ENCODE results near the gene CDH2.

The CDH2 gene

DNA sequence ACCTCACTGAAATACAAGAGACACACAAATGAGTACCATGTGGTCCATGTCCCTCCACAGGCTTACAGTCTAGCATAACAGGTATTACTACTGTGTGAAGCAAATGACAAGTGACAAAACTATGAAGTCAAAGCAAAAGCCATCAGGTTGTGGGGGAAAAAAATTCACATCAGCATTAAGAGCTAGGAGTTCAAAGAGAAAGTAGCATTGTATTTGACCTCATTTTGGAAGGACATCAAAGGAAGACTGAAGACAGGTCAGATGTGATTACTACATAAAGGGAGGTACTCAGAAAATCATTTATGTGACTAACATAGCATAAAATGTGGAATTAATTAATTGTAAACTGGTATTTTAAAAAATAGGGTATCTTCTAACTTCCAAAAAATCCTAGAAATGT is 224.2 kb downstream of the CDH2 start:
- Histone ChIP-seq H3K4me2 (ENCODE audit: low read length) (no peak overlapping the region), H3K79me2 (no peaks in the 10 kb centered on the region), H3K4me1 (peaks cover 11% of the 10 kb centered on the region), H2AFZ (no peak overlapping the region), H3K36me3 (ENCODE audit: control insufficient read depth, insufficient read depth, low read length) (no peaks in the 10 kb centered on the region), H3K4me3 (ENCODE audit: low read depth, low read length) (no peak overlapping the region), H3K27me3 (ENCODE audit: control insufficient read depth, insufficient read depth, low read length) (no peaks in the 10 kb centered on the region), H3K9me3 (ENCODE audit: control insufficient read depth, low read length) (no peaks in the 10 kb centered on the region), H3K9ac (no peak overlapping the region), H3K27ac (no peak overlapping the region)
- TF ChIP-seq, protein P1, sequence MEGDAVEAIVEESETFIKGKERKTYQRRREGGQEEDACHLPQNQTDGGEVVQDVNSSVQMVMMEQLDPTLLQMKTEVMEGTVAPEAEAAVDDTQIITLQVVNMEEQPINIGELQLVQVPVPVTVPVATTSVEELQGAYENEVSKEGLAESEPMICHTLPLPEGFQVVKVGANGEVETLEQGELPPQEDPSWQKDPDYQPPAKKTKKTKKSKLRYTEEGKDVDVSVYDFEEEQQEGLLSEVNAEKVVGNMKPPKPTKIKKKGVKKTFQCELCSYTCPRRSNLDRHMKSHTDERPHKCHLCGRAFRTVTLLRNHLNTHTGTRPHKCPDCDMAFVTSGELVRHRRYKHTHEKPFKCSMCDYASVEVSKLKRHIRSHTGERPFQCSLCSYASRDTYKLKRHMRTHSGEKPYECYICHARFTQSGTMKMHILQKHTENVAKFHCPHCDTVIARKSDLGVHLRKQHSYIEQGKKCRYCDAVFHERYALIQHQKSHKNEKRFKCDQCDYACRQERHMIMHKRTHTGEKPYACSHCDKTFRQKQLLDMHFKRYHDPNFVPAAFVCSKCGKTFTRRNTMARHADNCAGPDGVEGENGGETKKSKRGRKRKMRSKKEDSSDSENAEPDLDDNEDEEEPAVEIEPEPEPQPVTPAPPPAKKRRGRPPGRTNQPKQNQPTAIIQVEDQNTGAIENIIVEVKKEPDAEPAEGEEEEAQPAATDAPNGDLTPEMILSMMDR (IDR thresholded peaks at IDR 0.05): no peak

DNA sequence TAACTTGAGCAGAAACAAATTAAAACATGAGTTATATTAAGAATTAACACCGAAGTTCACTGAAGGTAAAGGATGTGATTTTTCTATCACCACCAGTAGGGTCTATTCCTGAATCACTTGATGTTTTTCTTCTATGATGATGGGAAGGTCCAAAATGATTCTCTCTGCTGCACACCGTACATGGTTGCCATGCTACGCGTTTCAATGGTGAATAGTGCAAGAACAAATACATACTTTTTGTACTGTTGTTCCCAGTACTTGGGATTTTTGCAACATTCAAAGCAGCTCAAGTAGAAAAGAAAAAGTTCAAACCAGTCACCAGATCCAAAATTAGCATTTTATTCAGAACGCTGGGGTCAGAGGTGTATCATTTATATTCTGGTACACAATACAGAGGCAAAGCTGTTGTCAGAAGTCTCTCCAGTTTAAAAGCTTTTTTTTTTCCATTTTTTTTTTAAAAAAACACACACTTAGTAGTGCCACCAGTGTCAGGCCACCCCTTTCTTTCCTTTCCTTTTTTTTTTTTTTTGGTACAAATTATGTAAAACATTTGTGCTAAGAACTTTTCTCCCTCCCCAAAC is 226.2 kb downstream of the CDH2 start:
- no peaks in the 10 kb centered on the region for H3K36me3 ChIP-seq (ENCODE audit: control insufficient read depth, insufficient read depth, low read length)
- H3K9me3 ChIP-seq (ENCODE audit: control insufficient read depth, low read length): no peaks in the 10 kb centered on the region
- H2AFZ ChIP-seq: no peak overlapping the region
- H3K4me3 ChIP-seq (ENCODE audit: low read depth, low read length): no peak overlapping the region
- no peak overlapping the region for H3K9ac ChIP-seq
- no peak overlapping the region for H3K4me2 ChIP-seq (ENCODE audit: low read length)
- no peaks in the 10 kb centered on the region for H3K79me2 ChIP-seq
- H3K4me1 ChIP-seq: peaks cover under 1% of the 10 kb centered on the region
- H3K27me3 ChIP-seq (ENCODE audit: control insufficient read depth, insufficient read depth, low read length): no peaks in the 10 kb centered on the region
- no peak overlapping the region for H3K27ac ChIP-seq
- TF ChIP-seq, protein P1 (IDR thresholded peaks at IDR 0.05): no peak

DNA sequence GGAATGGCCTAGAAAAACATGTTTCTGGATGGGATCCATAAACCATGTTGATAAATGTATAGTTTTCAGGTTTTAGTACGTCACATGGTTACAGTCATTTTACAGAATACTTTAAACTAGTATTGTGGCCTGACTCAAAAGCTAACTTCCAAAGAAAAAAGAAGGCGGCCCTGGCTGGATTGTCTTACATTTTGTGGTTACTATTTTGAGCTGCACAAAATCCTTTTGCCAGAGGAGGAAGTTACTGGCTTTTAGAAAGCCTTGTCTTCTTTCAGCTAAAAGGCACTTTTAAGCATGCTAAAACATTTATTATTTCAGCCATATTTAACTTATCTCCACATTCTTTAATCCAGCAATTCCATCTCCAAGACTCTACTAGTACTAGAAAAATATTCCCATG is 227.9 kb downstream of the CDH2 start:
- H3K4me1 ChIP-seq: no peaks in the 10 kb centered on the region
- H3K27ac ChIP-seq: no peak overlapping the region
- TF ChIP-seq, protein P1 (IDR thresholded peaks at IDR 0.05): no peak

DNA sequence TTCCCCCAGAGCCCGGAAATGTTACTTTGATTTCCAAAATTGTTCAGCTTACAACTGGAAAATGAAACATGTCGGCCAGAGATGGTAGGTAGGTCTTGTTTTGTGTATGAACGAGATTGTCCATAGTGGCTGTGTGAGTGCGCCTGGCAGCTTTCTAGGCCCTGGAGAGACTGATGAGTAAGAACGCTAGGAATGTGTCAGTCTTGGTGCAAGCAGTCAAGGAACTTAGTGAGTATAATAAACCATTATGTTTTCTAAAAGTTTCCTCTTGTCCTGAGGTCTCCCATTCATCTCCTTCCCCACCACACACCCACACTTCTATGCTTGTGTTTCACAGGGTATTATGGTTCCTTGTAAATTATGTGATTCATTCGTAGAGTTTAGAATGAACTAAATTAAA is 234.2 kb downstream of the CDH2 start:
- Histone ChIP-seq H2AFZ (no peak overlapping the region), H3K27ac (no peak overlapping the region), H3K36me3 (ENCODE audit: control insufficient read depth, insufficient read depth, low read length) (no peaks in the 10 kb centered on the region), H3K27me3 (ENCODE audit: control insufficient read depth, insufficient read depth, low read length) (no peaks in the 10 kb centered on the region), H3K4me1 (no peaks in the 10 kb centered on the region), H3K9ac (no peak overlapping the region), H3K4me3 (ENCODE audit: low read depth, low read length) (no peak overlapping the region), H3K79me2 (no peaks in the 10 kb centered on the region), H3K4me2 (ENCODE audit: low read length) (no peak overlapping the region), H3K9me3 (ENCODE audit: control insufficient read depth, low read length) (no peaks in the 10 kb centered on the region)
- TF ChIP-seq, protein P1 (IDR thresholded peaks at IDR 0.05): no peak

More for the DNA sequence above, 227.9 kb downstream of the CDH2 start:
- H3K9ac ChIP-seq: no peak overlapping the region
- H3K36me3 ChIP-seq (ENCODE audit: control insufficient read depth, insufficient read depth, low read length): no peaks in the 10 kb centered on the region
- no peak overlapping the region for H3K4me3 ChIP-seq (ENCODE audit: low read depth, low read length)
- H3K9me3 ChIP-seq (ENCODE audit: control insufficient read depth, low read length): no peaks in the 10 kb centered on the region
- H3K27me3 ChIP-seq (ENCODE audit: control insufficient read depth, insufficient read depth, low read length): no peaks in the 10 kb centered on the region
- H3K4me2 ChIP-seq (ENCODE audit: low read length): no peak overlapping the region
- H2AFZ ChIP-seq: no peak overlapping the region
- H3K79me2 ChIP-seq: no peaks in the 10 kb centered on the region

DNA sequence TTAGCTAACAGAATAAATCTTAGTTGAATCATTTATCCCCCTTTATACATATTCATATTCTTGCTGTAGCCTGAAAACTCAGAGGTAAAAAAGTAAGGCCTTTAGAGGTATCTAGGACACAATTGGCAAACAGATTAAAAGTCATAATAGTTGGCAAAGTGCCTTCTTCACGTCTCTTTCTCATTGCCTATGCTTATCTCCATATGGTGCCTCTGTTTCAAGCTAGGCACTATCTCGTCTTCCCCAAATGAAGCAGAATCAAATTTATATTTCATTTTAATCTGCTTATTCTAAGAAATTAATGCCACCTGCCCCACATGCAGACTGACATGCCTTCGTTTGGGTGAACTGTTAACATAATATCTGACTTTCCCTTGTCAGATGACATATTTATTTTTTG is 245.4 kb downstream of the CDH2 start:
- no peak overlapping the region for H3K9ac ChIP-seq

More for the DNA sequence above, 245.4 kb downstream of the CDH2 start:
- peak overlapping the region; percentile 17 for H2AFZ ChIP-seq
- H3K4me3 ChIP-seq (ENCODE audit: low read depth, low read length): no peak overlapping the region
- no peaks in the 10 kb centered on the region for H3K36me3 ChIP-seq (ENCODE audit: control insufficient read depth, insufficient read depth, low read length)
- no peaks in the 10 kb centered on the region for H3K79me2 ChIP-seq
- TF ChIP-seq, protein P1 (IDR thresholded peaks at IDR 0.05): no peak
- H3K4me1 ChIP-seq: peaks cover 10% of the 10 kb centered on the region
- H3K9me3 ChIP-seq (ENCODE audit: control insufficient read depth, low read length): no peaks in the 10 kb centered on the region
- no peaks in the 10 kb centered on the region for H3K27me3 ChIP-seq (ENCODE audit: control insufficient read depth, insufficient read depth, low read length)
- H3K4me2 ChIP-seq (ENCODE audit: low read length): no peak overlapping the region
- no peak overlapping the region for H3K27ac ChIP-seq

Data from parathyroid adenoma (tissue), 2 donors.